ENCODE results near the gene KIF7.

DNA sequence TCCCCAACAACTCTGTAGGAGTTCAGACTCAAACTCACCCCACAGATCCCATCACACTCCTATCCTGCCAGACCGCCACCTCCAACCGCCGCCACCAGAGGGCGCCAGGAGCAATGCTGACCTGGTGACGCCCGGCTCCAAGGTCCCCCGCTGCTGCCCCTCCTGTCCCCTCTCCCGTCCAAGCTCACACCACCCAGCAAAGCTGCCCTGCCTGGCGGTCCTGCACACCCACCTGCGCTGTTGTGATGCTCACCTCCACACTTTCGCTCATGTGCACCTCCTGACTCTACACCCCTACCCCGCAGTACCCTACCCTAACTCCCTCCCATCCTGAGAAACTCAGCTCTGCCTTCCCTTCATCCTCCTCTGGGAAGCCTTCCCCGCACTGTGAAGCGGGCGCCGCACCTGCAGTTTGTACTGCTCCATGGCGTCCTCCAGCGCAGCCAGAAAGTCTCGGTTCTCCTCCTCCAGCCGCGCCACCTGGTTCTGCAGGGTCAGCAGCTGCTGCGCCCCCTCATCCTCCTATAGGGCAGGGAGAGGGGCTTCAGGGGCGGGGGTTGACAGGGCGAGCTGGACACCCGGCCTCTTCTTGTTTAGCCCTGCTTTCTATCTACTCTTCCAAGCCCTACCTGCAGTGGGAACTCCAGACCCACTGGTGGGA lies 7.9 kb downstream of the KIF7 start:
- TF ChIP-seq CTCF (IDR thresholded peaks at IDR 0.05): peak; percentile 74 to 84 (median 77)
- no peak for TF ChIP-seq POLR2A (IDR thresholded peaks at IDR 0.05)

All from adrenal gland (tissue), 5 donors.